Muscle layer of duodenum (tissue), 2 donors: ENCODE measurements around the gene PROB1.

Experiments
- H3K27ac ChIP-seq: one replicate; pipeline ENCODE4 v1.7.0; 2013; ENCODE audit warnings: mild to moderate bottlenecking, low read length
- H3K27me3 ChIP-seq: one replicate; pipeline ENCODE4 v1.7.0; 2013; ENCODE audit warnings: low read depth, mild to moderate bottlenecking, control low read depth, low read length
- H3K36me3 ChIP-seq, 2 donors: one replicate each; pipeline ENCODE4 v1.7.0; 2013; ENCODE audit warnings: low read length in 2 of 2, control low read depth in 1 of 2, mild to moderate bottlenecking in 1 of 2; ENCODE audit not compliant: insufficient read depth in 2 of 2, control insufficient read depth in 1 of 2
- H3K4me1 ChIP-seq, 2 donors: one replicate each; pipeline ENCODE4 v1.7.0; 2013; ENCODE audit warnings: low read length in 2 of 2, mild to moderate bottlenecking in 2 of 2, control low read depth in 1 of 2, moderate library complexity in 1 of 2; ENCODE audit not compliant: insufficient read depth in 2 of 2, control insufficient read depth in 1 of 2
- H3K4me3 ChIP-seq, 2 donors: one replicate each; pipeline ENCODE4 v1.7.0; 2013; ENCODE audit warnings: low read length in 2 of 2, low read depth in 1 of 2, mild to moderate bottlenecking in 1 of 2
- H3K9me3 ChIP-seq, 2 donors: one replicate each; pipeline ENCODE4 v1.7.0; 2013; ENCODE audit warnings: low read length in 2 of 2, control low read depth in 1 of 2, mild to moderate bottlenecking in 1 of 2; ENCODE audit not compliant: control insufficient read depth in 1 of 2
- donor health status: healthy.

Gene PROB1

GRCh38 chr5:139425497-139425896, 30.6 kb upstream of the PROB1 start:
- H3K27ac ChIP-seq, result no peak overlapping the region
- H3K4me1 ChIP-seq, result peaks cover 0 to 5% of the 10 kb centered on the region in 2 donors
- peaks cover 7 to 39% of the 10 kb centered on the region in 2 donors for H3K36me3 ChIP-seq
- no peak overlapping the region for H3K4me3 ChIP-seq
- H3K27me3 ChIP-seq, result no peaks in the 10 kb centered on the region
- no peaks in the 10 kb centered on the region for H3K9me3 ChIP-seq

GRCh38 chr5:139422307-139422893, 27.5 kb upstream of the PROB1 start:
- H3K27ac ChIP-seq, result no peak overlapping the region
- no peaks in the 10 kb centered on the region for H3K27me3 ChIP-seq
- peaks cover 8 to 38% of the 10 kb centered on the region in 2 donors for H3K36me3 ChIP-seq
- no peak overlapping the region for H3K4me3 ChIP-seq
- H3K4me1 ChIP-seq, result peaks cover 0 to 18% of the 10 kb centered on the region in 2 donors
- H3K9me3 ChIP-seq, result no peaks in the 10 kb centered on the region

- peaks cover 8 to 47% of the 10 kb centered on the region in 2 donors for H3K4me1 ChIP-seq
- no peak overlapping the region for H3K27ac ChIP-seq
- no peaks in the 10 kb centered on the region for H3K9me3 ChIP-seq
- H3K4me3 ChIP-seq, result no peak overlapping the region
- no peaks in the 10 kb centered on the region for H3K27me3 ChIP-seq
- peaks cover 8 to 16% of the 10 kb centered on the region in 2 donors for H3K36me3 ChIP-seq
Observed at GRCh38 chr5:139419226-139420192, 24.6 kb upstream of the PROB1 start.

- Histone ChIP-seq H3K9me3 (no peaks in the 10 kb centered on the region), H3K4me3 (no peak overlapping the region), H3K36me3 (peaks cover 8 to 12% of the 10 kb centered on the region in 2 donors), H3K27ac (no peak overlapping the region), H3K4me1 (peaks cover 10 to 53% of the 10 kb centered on the region in 2 donors), H3K27me3 (no peaks in the 10 kb centered on the region)
Observed at GRCh38 chr5:139418793-139419192, 23.9 kb upstream of the PROB1 start.

- Histone ChIP-seq H3K27me3 (no peaks in the 10 kb centered on the region), H3K36me3 (peaks cover 8 to 14% of the 10 kb centered on the region in 2 donors), H3K9me3 (no peaks in the 10 kb centered on the region), H3K27ac (no peak overlapping the region), H3K4me1 (peaks cover 10 to 48% of the 10 kb centered on the region in 2 donors), H3K4me3 (no peak overlapping the region)
Observed at GRCh38 chr5:139417214-139417613, 22.3 kb upstream of the PROB1 start.

- Histone ChIP-seq H3K9me3 (no peaks in the 10 kb centered on the region), H3K27me3 (no peaks in the 10 kb centered on the region), H3K36me3 (peaks cover 8 to 14% of the 10 kb centered on the region in 2 donors), H3K4me3 (no peak overlapping the region), H3K4me1 (peaks cover 10 to 48% of the 10 kb centered on the region in 2 donors), H3K27ac (no peak overlapping the region)
Observed at GRCh38 chr5:139416651-139417050, 21.7 kb upstream of the PROB1 start.

- H3K27ac ChIP-seq, result no peak overlapping the region
- peaks cover 8 to 18% of the 10 kb centered on the region in 2 donors for H3K36me3 ChIP-seq
- H3K27me3 ChIP-seq, result no peaks in the 10 kb centered on the region
- no peaks in the 10 kb centered on the region for H3K9me3 ChIP-seq
- H3K4me3 ChIP-seq, result no peak overlapping the region
- peaks cover 10 to 48% of the 10 kb centered on the region in 2 donors for H3K4me1 ChIP-seq
Observed at GRCh38 chr5:139415869-139416268, 21.0 kb upstream of the PROB1 start.

GRCh38 chr5:139415221-139415861, 20.4 kb upstream of the PROB1 start:
- Histone ChIP-seq H3K27ac (peak overlapping the region; percentile 65), H3K27me3 (no peaks in the 10 kb centered on the region), H3K4me1 (peaks cover 10 to 48% of the 10 kb centered on the region in 2 donors), H3K36me3 (peaks cover 8 to 18% of the 10 kb centered on the region in 2 donors), H3K4me3 (no peak overlapping the region), H3K9me3 (no peaks in the 10 kb centered on the region)

GRCh38 chr5:139414581-139415130, 19.8 kb upstream of the PROB1 start:
- peak overlapping the region; percentile 65 for H3K27ac ChIP-seq

GRCh38 chr5:139413963-139414362, 19.1 kb upstream of the PROB1 start:
- H3K27ac ChIP-seq, result peak overlapping the region; percentile 65

More at GRCh38 chr5:139414581-139415130, 19.8 kb upstream of the PROB1 start:
- Histone ChIP-seq H3K4me1 (peaks cover 10 to 48% of the 10 kb centered on the region in 2 donors), H3K4me3 (no peak overlapping the region), H3K9me3 (no peaks in the 10 kb centered on the region), H3K36me3 (peaks cover 8 to 11% of the 10 kb centered on the region in 2 donors), H3K27me3 (no peaks in the 10 kb centered on the region)

GRCh38 chr5:139413153-139413552, 18.2 kb upstream of the PROB1 start:
- Histone ChIP-seq H3K9me3 (no peaks in the 10 kb centered on the region), H3K27ac (no peak overlapping the region), H3K36me3 (peaks cover 0 to 6% of the 10 kb centered on the region in 2 donors), H3K4me3 (no peak overlapping the region), H3K4me1 (peaks cover 10 to 42% of the 10 kb centered on the region in 2 donors), H3K27me3 (no peaks in the 10 kb centered on the region)

More at GRCh38 chr5:139413963-139414362, 19.1 kb upstream of the PROB1 start:
- Histone ChIP-seq H3K36me3 (peaks cover under 1 to 6% of the 10 kb centered on the region in 2 donors), H3K4me3 (no peak overlapping the region), H3K4me1 (peaks cover 10 to 48% of the 10 kb centered on the region in 2 donors), H3K9me3 (no peaks in the 10 kb centered on the region), H3K27me3 (no peaks in the 10 kb centered on the region)
